PC-9 (cell line): ENCODE results near the gene BHLHA15. TPM values are rescaled to one million over a fixed set of nuclear protein-coding genes. Genes with fewer than 3 reads are reported as not detected.

ENCODE experiments used
- BruUV-seq: library from RNA; stranded (reverse); fragments of 400-500 nt; replicated peaks from 2 replicates; lab custom pipeline; 2021; lab: Mats Ljungman, UMichigan
- CTCF ChIA-PET: fragments of 300-600 bp; sonication (Branson Sonifier 250); formaldehyde crosslinking; loops from one replicate; lab custom pipeline; 2022; ENCODE audit warnings: antibody characterized with exemption; lab: Charles Lee
- POLR2A ChIA-PET: fragments of 300-600 bp; sonication (Branson Sonifier 250); formaldehyde crosslinking; loops from one replicate; lab custom pipeline; 2022; ENCODE audit warnings: antibody characterized with exemption; ENCODE audit not compliant: unreplicated experiment; lab: Charles Lee
- DNase-seq, 2 experiments: peaks; one replicate each; pipeline versions ENCODE4 v3.0.0 to v3.0.0-alpha.2; 2015 to 2022; ENCODE audit warnings: mixed read lengths in 1 of 2
- H2AFZ ChIP-seq: fragments of 200-600 bp; sonication (generic); 2 replicates; pipeline ENCODE4 v1.8.1; 2017; ENCODE audit warnings: antibody characterized with exemption
- H3F3A ChIP-seq: fragments of 200-600 bp; sonication (generic); 2 replicates; pipeline ENCODE4 v1.8.1; 2017; ENCODE audit warnings: antibody characterized with exemption, mild to moderate bottlenecking, low read depth; ENCODE audit not compliant: insufficient read depth
- H3K27ac ChIP-seq: fragments of 200-600 bp; sonication (generic); 2 replicates; pipeline ENCODE4 v1.6.1; 2016; ENCODE audit warnings: mixed run types
- H3K27me3 ChIP-seq: fragments of 200-600 bp; sonication (generic); 2 replicates; pipeline ENCODE4 v1.6.1; 2016; ENCODE audit warnings: low read depth, mixed run types; ENCODE audit not compliant: insufficient read depth
- H3K36me3 ChIP-seq: fragments of 200-600 bp; sonication (generic); 2 replicates; pipeline ENCODE4 v1.6.1; 2016; ENCODE audit warnings: low read depth, mixed run types
- H3K4me1 ChIP-seq: fragments of 200-600 bp; sonication (generic); replicated peaks from 2 replicates; pipeline ENCODE4 v1.6.1; 2016; ENCODE audit warnings: mixed run types; ENCODE audit not compliant: insufficient read depth
- H3K4me2 ChIP-seq: fragments of 200-600 bp; sonication (generic); 2 replicates; pipeline ENCODE4 v1.6.1; 2017; ENCODE audit warnings: mixed run types
- H3K4me3 ChIP-seq: fragments of 200-600 bp; sonication (generic); 2 replicates; pipeline ENCODE4 v1.6.1; 2016; ENCODE audit warnings: mixed run types
- H3K79me2 ChIP-seq: fragments of 200-600 bp; sonication (generic); 2 replicates; pipeline ENCODE4 v1.6.1; 2017; ENCODE audit warnings: low read depth, mixed run types
- H3K9me2 ChIP-seq: fragments of 200-600 bp; sonication (generic); 2 replicates; pipeline ENCODE4 v1.8.1; 2017; ENCODE audit warnings: mild to moderate bottlenecking; ENCODE audit not compliant: insufficient read depth
- H3K9me3 ChIP-seq: fragments of 200-600 bp; sonication (generic); 2 replicates; pipeline ENCODE4 v1.8.1; 2016; ENCODE audit warnings: low read depth; ENCODE audit not compliant: insufficient read depth
- H4K20me1 ChIP-seq: fragments of 200-600 bp; sonication (generic); 2 replicates; pipeline ENCODE4 v1.8.1; 2017; ENCODE audit not compliant: insufficient read depth
- EZH2 ChIP-seq: fragments of 200-600 bp; sonication (generic); IDR thresholded peaks from 2 replicates; pipeline ENCODE4 v1.8.0; 2017; ENCODE audit warnings: antibody characterized with exemption, low read depth
- intact Hi-C: fragments of 100-400 bp; cut with micrococcal nuclease; formaldehyde crosslinking; loops from one replicate; pipeline ENCODE4 v1.10.0; 2022; ENCODE audit not compliant: unreplicated experiment
- total RNA-seq: library from RNA; stranded (reverse); gene quantifications from 2 replicates; pipeline ENCODE4 v1.2.3, GENCODE V29; 2021
- TF ChIP-seq, protein P1 (sequence below): fragments of 200-600 bp; sonication (generic); conservative IDR thresholded peaks from 2 replicates; pipeline ENCODE4 v1.6.1; 2017; ENCODE audit warnings: mixed run types, antibody characterized with exemption, mild to moderate bottlenecking, moderate library complexity

The BHLHA15 gene
- total RNA-seq, 1 experiment from 2014 or later: 0.79 TPM

DNA sequence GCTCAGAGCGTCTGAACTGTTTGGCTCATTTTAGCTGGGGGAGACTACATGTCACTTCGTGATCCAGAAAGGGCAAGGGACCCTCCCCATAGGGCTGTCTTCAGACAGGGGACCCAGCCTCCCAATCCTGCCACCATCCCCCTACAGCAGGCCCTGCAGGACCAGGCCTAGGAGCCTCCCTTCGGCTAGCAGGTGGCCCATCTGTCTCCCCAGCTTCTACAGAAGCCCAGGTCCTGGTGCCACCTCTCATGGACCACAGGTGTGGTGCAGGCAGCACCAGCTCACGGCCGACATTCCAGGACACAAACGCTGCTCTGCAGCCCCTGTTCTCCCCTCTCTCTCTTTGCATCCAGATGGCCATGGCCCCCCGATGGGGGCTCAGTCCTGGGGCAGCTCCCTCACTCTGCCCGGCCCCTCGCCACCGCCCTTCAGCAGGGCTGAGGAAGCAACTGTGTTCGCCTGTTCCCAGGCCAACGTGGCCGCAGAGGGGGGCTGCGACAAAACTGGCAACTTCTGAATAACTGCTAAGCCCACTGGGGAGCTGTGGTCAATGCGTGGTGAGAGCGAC lies 30.5 kb downstream of the BHLHA15 start:
- H2AFZ ChIP-seq: no peak overlapping the region
- no TSS peak for BruUV-seq
- no peaks in the 10 kb centered on the region for H3K9me2 ChIP-seq
- no peak overlapping the region for H3K27ac ChIP-seq
- no peaks in the 10 kb centered on the region for H3K9me3 ChIP-seq
- POLR2A ChIA-PET: no interaction called here
- no peaks in the 10 kb centered on the region for H3F3A ChIP-seq
- no peak for DNase-seq
- no peaks in the 10 kb centered on the region for H3K36me3 ChIP-seq
- CTCF ChIA-PET: no interaction called here
- TF ChIP-seq EZH2: no peak
- TF ChIP-seq, protein P1, sequence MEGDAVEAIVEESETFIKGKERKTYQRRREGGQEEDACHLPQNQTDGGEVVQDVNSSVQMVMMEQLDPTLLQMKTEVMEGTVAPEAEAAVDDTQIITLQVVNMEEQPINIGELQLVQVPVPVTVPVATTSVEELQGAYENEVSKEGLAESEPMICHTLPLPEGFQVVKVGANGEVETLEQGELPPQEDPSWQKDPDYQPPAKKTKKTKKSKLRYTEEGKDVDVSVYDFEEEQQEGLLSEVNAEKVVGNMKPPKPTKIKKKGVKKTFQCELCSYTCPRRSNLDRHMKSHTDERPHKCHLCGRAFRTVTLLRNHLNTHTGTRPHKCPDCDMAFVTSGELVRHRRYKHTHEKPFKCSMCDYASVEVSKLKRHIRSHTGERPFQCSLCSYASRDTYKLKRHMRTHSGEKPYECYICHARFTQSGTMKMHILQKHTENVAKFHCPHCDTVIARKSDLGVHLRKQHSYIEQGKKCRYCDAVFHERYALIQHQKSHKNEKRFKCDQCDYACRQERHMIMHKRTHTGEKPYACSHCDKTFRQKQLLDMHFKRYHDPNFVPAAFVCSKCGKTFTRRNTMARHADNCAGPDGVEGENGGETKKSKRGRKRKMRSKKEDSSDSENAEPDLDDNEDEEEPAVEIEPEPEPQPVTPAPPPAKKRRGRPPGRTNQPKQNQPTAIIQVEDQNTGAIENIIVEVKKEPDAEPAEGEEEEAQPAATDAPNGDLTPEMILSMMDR: no peak; the same call in 1 of the 2 replicates
- H3K27me3 ChIP-seq: no peaks in the 10 kb centered on the region
- no peak overlapping the region for H3K4me3 ChIP-seq
- H3K4me1 ChIP-seq: no peaks in the 10 kb centered on the region
- no peaks in the 10 kb centered on the region for H4K20me1 ChIP-seq
- H3K4me2 ChIP-seq: no peak overlapping the region
- intact Hi-C loops: no loop called here
- H3K79me2 ChIP-seq: no peaks in the 10 kb centered on the region

GRCh38 chr7:98242342-98242741 lies 31.1 kb downstream of the BHLHA15 start:
- Histone ChIP-seq H3K27me3 (no peaks in the 10 kb centered on the region), H3K4me2 (no peak overlapping the region), H3K36me3 (no peaks in the 10 kb centered on the region), H2AFZ (no peak overlapping the region), H3F3A (no peaks in the 10 kb centered on the region), H3K4me3 (no peak overlapping the region), H3K9me2 (no peaks in the 10 kb centered on the region), H4K20me1 (no peaks in the 10 kb centered on the region), H3K79me2 (no peaks in the 10 kb centered on the region), H3K27ac (no peak overlapping the region), H3K9me3 (no peaks in the 10 kb centered on the region), H3K4me1 (no peaks in the 10 kb centered on the region)
- BruUV-seq: no TSS peak
- ChIA-PET POLR2A (no interaction called here), CTCF (no interaction called here)
- DNase-seq: no peak
- TF ChIP-seq, protein P1: no peak
- TF ChIP-seq EZH2: no peak
- intact Hi-C loops: no loop called here

DNA sequence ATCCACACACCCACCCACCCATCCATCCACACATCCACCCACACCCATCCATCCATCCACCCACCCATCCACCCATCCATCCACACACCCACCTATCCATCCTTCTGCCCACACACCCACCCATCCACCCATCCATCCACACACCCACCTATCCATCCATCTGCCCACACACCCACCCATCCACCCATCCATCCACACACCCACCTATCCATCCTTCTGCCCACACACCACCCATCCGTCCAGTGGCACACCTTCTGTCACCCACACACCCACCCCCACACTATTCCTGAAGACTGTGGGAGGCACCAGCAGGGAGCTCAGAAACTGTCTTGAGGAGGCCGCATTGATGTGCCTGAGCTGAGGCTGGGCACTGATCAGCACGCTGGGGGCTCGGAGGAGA lies 31.7 kb downstream of the BHLHA15 start:
- Histone ChIP-seq H3K27me3 (no peaks in the 10 kb centered on the region), H3K9me3 (no peaks in the 10 kb centered on the region), H3K27ac (no peak overlapping the region), H2AFZ (no peak overlapping the region), H3F3A (no peaks in the 10 kb centered on the region), H3K79me2 (no peaks in the 10 kb centered on the region), H3K36me3 (no peaks in the 10 kb centered on the region), H3K4me1 (no peaks in the 10 kb centered on the region), H4K20me1 (no peaks in the 10 kb centered on the region), H3K4me2 (no peak overlapping the region), H3K9me2 (no peaks in the 10 kb centered on the region), H3K4me3 (no peak overlapping the region)
- intact Hi-C loops: no loop called here
- BruUV-seq: no TSS peak
- CTCF ChIA-PET: no interaction called here
- no peak for TF ChIP-seq EZH2
- TF ChIP-seq, protein P1: no peak
- DNase-seq: no peak
- POLR2A ChIA-PET: no interaction called here
